CD14-positive monocyte (primary cell): Measurements from ENCODE around the gene DDC. TPM values are rescaled to one million over a fixed set of nuclear protein-coding genes. Genes with fewer than 3 reads are reported as not detected.
"Not testable (repeated sequence)": the region's sequence is repeated elsewhere in the genome, so short reads cannot be mapped to it uniquely, and the experiment has no call there.

Source experiments
- DNase-seq, 3 donors: peaks; one replicate each; pipeline ENCODE4 v3.0.0-alpha.2; 2011 to 2022
- H2AFZ ChIP-seq: 2 replicates; pipeline ENCODE4 v1.6.0; 2012; ENCODE audit warnings: mild to moderate bottlenecking, low read depth, low read length, inconsistent platforms; ENCODE audit not compliant: insufficient read depth, poor library complexity, severe bottlenecking
- H3K27ac ChIP-seq, 2 donors: 1 replicate in 1 of 2; 2 replicates in 1 of 2; pipeline ENCODE4 v1.5.1; 2012 to 2013; ENCODE audit warnings: low read length in 2 of 2, control low read depth in 1 of 2, inconsistent platforms in 1 of 2, low read depth in 1 of 2, mild to moderate bottlenecking in 1 of 2
- H3K27me3 ChIP-seq, 2 donors: one replicate each; pipeline versions ENCODE4 v1.6.0 to v1.6.1; 2011 to 2013; ENCODE audit warnings: low read length in 2 of 2; ENCODE audit not compliant: control insufficient read depth in 2 of 2, insufficient read depth in 2 of 2
- H3K36me3 ChIP-seq, 2 donors: replicated peaks in 1 of 2; 1 replicate in 1 of 2; 2 replicates in 1 of 2; pipeline versions ENCODE4 v1.5.1 to v1.6.1; 2012 to 2013; ENCODE audit warnings: low read length in 2 of 2, control low read depth in 1 of 2, inconsistent platforms in 1 of 2, mild to moderate bottlenecking in 1 of 2; ENCODE audit not compliant: insufficient read depth in 2 of 2, control insufficient read depth in 1 of 2
- H3K4me1 ChIP-seq, 2 donors: 1 replicate in 1 of 2; 2 replicates in 1 of 2; pipeline versions ENCODE4 v1.5.1 to v1.6.1; 2012 to 2013; ENCODE audit warnings: low read length in 2 of 2, control low read depth in 1 of 2, inconsistent platforms in 1 of 2, mild to moderate bottlenecking in 1 of 2, moderate library complexity in 1 of 2; ENCODE audit not compliant: insufficient read depth in 2 of 2, control insufficient read depth in 1 of 2
- H3K4me2 ChIP-seq: replicated peaks from 2 replicates; pipeline ENCODE3; 2012; ENCODE audit warnings: low read length, moderate library complexity, mild to moderate bottlenecking; ENCODE audit not compliant: poor library complexity, severe bottlenecking; ENCODE audit errors: extremely low read depth
- H3K4me3 ChIP-seq, 3 experiments: fragments of 200-600 bp in 1 of 3; sonication (generic) in 1 of 3; replicated peaks in 1 of 3; 1 replicate in 2 of 3; 2 replicates in 1 of 3; pipeline ENCODE4 v1.5.1; 2011 to 2013; ENCODE audit warnings: low read length in 3 of 3, mild to moderate bottlenecking in 3 of 3, control low read depth in 2 of 3, low read depth in 2 of 3, inconsistent platforms in 1 of 3, moderate library complexity in 1 of 3
- H3K79me2 ChIP-seq: 2 replicates; pipeline ENCODE4 v1.6.0; 2012; ENCODE audit warnings: mild to moderate bottlenecking, control low read depth, inconsistent platforms, low read length, moderate library complexity; ENCODE audit not compliant: insufficient read depth
- H3K9ac ChIP-seq: 2 replicates; pipeline ENCODE4 v1.6.0; 2017; ENCODE audit warnings: low read length, mild to moderate bottlenecking; ENCODE audit not compliant: insufficient read depth, poor library complexity, severe bottlenecking
- H3K9me3 ChIP-seq, 2 donors: replicated peaks in 1 of 2; 1 replicate in 1 of 2; 2 replicates in 1 of 2; pipeline versions ENCODE4 v1.5.1 to v1.6.1; 2012 to 2013; ENCODE audit warnings: low read length in 2 of 2, control low read depth in 1 of 2; ENCODE audit not compliant: control insufficient read depth in 1 of 2, insufficient read depth in 1 of 2
- H4K20me1 ChIP-seq: 2 replicates; pipeline ENCODE4 v1.6.0; 2012; ENCODE audit warnings: mild to moderate bottlenecking, low read length, control low read depth, moderate library complexity; ENCODE audit not compliant: insufficient read depth
- H3K27ac Mint-ChIP-seq, 7 donors: one replicate each; pipeline ENCODE4 v1.8.0; 2020; ENCODE audit warnings: mild to moderate bottlenecking in 7 of 7, mixed read lengths in 7 of 7, moderate library complexity in 6 of 7, inconsistent platforms in 2 of 7
- H3K27me3 Mint-ChIP-seq, 3 donors: one replicate each; pipeline ENCODE4 v1.8.0; 2021 to 2022; ENCODE audit warnings: low read depth in 3 of 3, mild to moderate bottlenecking in 3 of 3, mixed read lengths in 3 of 3, moderate library complexity in 3 of 3, inconsistent platforms in 1 of 3
- H3K36me3 Mint-ChIP-seq, 2 donors: one replicate each; pipeline ENCODE4 v1.8.0; 2020; ENCODE audit warnings: mixed read lengths in 2 of 2, inconsistent platforms in 1 of 2, mild to moderate bottlenecking in 1 of 2
- H3K4me1 Mint-ChIP-seq: one replicate; pipeline ENCODE4 v1.8.0; 2020; ENCODE audit warnings: mild to moderate bottlenecking, mixed read lengths
- H3K4me3 Mint-ChIP-seq, 2 donors: one replicate each; pipeline ENCODE4 v1.8.0; 2020; ENCODE audit warnings: mild to moderate bottlenecking in 2 of 2, mixed read lengths in 2 of 2, moderate library complexity in 1 of 2
- H3K9me3 Mint-ChIP-seq, 7 donors: one replicate each; pipeline ENCODE4 v1.8.0; 2020 to 2022; ENCODE audit warnings: mixed read lengths in 7 of 7, mild to moderate bottlenecking in 6 of 7, moderate library complexity in 6 of 7, inconsistent platforms in 2 of 7
- CTCF ChIP-seq: fragments of 200-600 bp; IDR thresholded peaks from one replicate; pipeline ENCODE4 v1.8.0; 2022; ENCODE audit warnings: antibody characterized with exemption, mild to moderate bottlenecking
- WGBS: methylation state at CpG from one replicate; pipeline ENCODE4 v1.1.5; 2013; ENCODE audit warnings: missing lambda C conversion rate; ENCODE audit not compliant: insufficient coverage; 5-methylcytosine and 5-hydroxymethylcytosine counted together
- intact Hi-C, 2 donors: fragments of 100-400 bp; cut with micrococcal nuclease; formaldehyde crosslinking; loops; one replicate each; pipeline versions ENCODE4 v1.15.0 to v1.15.1; 2023
- polyA plus RNA-seq, 3 donors: library from polyadenylated mRNA; depleted of rRNA in 1 of 3; unstranded in 2 of 3; stranded (reverse) in 1 of 3; fragments of 300-500 nt in 2 of 3; fragments of >200 nt in 1 of 3; fragmentation: Illumina TruSeq in 2 of 3; gene quantifications; 1 replicate in 2 of 3; 2 replicates in 1 of 3; pipeline ENCODE4 v1.2.3, GENCODE V29; 2012 to 2021

DDC gene
- polyA plus RNA-seq, 3 donors, result not detected

GRCh38 chr7:50577569-50577968, 12.4 kb upstream of the DDC start:
- WGBS, result 93% methylated on average over 9 of the region's 10 CpGs
- H3K36me3 Mint-ChIP-seq, result no peaks in the 10 kb centered on the region
- Histone ChIP-seq H3K9me3 (peaks cover 0 to 7% of the 10 kb centered on the region in 2 donors), H3K9ac (no peak overlapping the region), H3K4me3 (no peak overlapping the region), H3K27me3 (no peaks in the 10 kb centered on the region), H2AFZ (no peak overlapping the region), H3K4me2 (no peak overlapping the region), H3K79me2 (no peaks in the 10 kb centered on the region), H3K36me3 (no peaks in the 10 kb centered on the region), H3K4me1 (no peaks in the 10 kb centered on the region), H3K27ac (no peak overlapping the region), H4K20me1 (no peaks in the 10 kb centered on the region)
- H3K27ac Mint-ChIP-seq, result no peak overlapping the region
- no peak for TF ChIP-seq CTCF
- peaks cover 3 to 16% (median 6%) of the 10 kb centered on the region in 7 donors for H3K9me3 Mint-ChIP-seq
- no peak for DNase-seq
- peaks cover 0 to 2% (median 0%) of the 10 kb centered on the region in 3 donors for H3K27me3 Mint-ChIP-seq
- intact Hi-C loops, result no loop called here
- H3K4me3 Mint-ChIP-seq, result no peak overlapping the region
- no peaks in the 10 kb centered on the region for H3K4me1 Mint-ChIP-seq

DNA sequence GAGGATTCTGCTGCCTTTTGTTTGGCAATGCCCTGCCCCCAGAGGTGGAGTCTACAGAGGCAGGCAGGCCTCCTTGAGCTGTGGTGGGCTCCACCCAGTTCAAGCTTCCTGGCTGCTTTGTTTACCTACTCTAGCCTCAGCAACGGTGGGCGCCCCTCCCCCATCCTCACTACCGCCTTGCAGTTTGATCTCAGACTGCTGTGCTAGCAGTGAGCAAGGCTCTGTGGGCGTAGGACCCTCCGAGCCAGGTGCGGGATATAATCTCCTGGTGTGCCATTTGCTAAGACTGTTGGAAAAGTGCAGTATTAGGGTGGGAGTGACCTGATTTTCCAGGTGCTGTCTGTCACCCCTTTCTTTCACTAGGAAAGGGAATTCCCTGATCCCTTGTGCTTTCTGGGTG, 11.2 kb upstream of the DDC start:
- peaks cover 3 to 13% (median 6%) of the 10 kb centered on the region in 7 donors for H3K9me3 Mint-ChIP-seq
- H3K36me3 ChIP-seq, DNase-seq, H3K27me3 ChIP-seq, H3K9me3 ChIP-seq, H2AFZ ChIP-seq, H3K4me3 Mint-ChIP-seq, H3K4me2 ChIP-seq, H3K27ac ChIP-seq, H3K36me3 Mint-ChIP-seq, H3K4me1 ChIP-seq, H3K4me1 Mint-ChIP-seq, H3K79me2 ChIP-seq, H3K27ac Mint-ChIP-seq, H3K9ac ChIP-seq, H3K27me3 Mint-ChIP-seq, H3K4me3 ChIP-seq, H4K20me1 ChIP-seq, intact Hi-C loops: not testable (repeated sequence)
- WGBS, result no CpG with 5 or more reads among the region's 6 CpGs
